Left cardiac atrium (tissue), 4 donors: ENCODE results near the gene KCNIP4. TPM values are rescaled to one million over a fixed set of nuclear protein-coding genes. Genes with fewer than 3 reads are reported as not detected.

Experiments used
- ATAC-seq, 2 donors: fragments of 200-7000 bp; cut with Tn5 transposase; one replicate each; pipeline ENCODE4 v1.9.1; 2020; ENCODE audit warnings: mild to moderate bottlenecking in 2 of 2, moderate library complexity in 2 of 2
- DNase-seq: peaks from one replicate; pipeline ENCODE4 v3.0.0-alpha.2; 2020
- intact Hi-C, 2 donors: fragments of 100-400 bp; cut with DNase I; formaldehyde crosslinking; loops; one replicate each; pipeline versions ENCODE4 v1.14.1 to v1.15.1; 2022 to 2023
- total RNA-seq, 2 donors: library from RNA; stranded (reverse); fragmentation: NEBNext Ultra II Directional; extraction: Animal tissue kit (Norgen Biotek cat#: 25700); gene quantifications; one replicate each; pipeline ENCODE4 v1.2.1, GENCODE V29; 2021
- donor health status: DM: no; HTN: yes; CAD: no.
- donor health status: DM: no; HTN: yes; CAD: no; lungs with severe emphysema.
- donor health status: DM: yes; HTN: yes; CAD: no.
- donor health status: Dilated cardiomyopathy.

Gene KCNIP4
- total RNA-seq, 2 donors from 2014 or later: not detected

- no peak for DNase-seq
- ATAC-seq: no peak
- intact Hi-C loops: no loop called here
Observed at GRCh38 chr4:21915761-21916160, 32.8 kb downstream of the KCNIP4 start.

- ATAC-seq (no peak), DNase-seq (no peak)
- intact Hi-C loops: no loop called here
Observed at GRCh38 chr4:21901831-21902230, 46.7 kb downstream of the KCNIP4 start.

- DNase-seq: no peak
- intact Hi-C loops: no loop called here
- no peak for ATAC-seq
Observed at GRCh38 chr4:21901281-21901680, 47.3 kb downstream of the KCNIP4 start.

GRCh38 chr4:21900211-21900610, 48.4 kb downstream of the KCNIP4 start:
- intact Hi-C loops: no loop called here
- DNase-seq (no peak), ATAC-seq (no peak)

- ATAC-seq: no peak
- no peak for DNase-seq
- intact Hi-C loops: no loop called here
Observed at GRCh38 chr4:21898101-21898500, 50.5 kb downstream of the KCNIP4 start.

GRCh38 chr4:21896767-21897166, 51.8 kb downstream of the KCNIP4 start:
- intact Hi-C loops: no loop called here
- DNase-seq (no peak), ATAC-seq (no peak)

GRCh38 chr4:21893136-21893535, 55.4 kb downstream of the KCNIP4 start:
- intact Hi-C loops: no loop called here
- DNase-seq: no peak
- ATAC-seq: no peak

GRCh38 chr4:21890231-21890630, 58.3 kb downstream of the KCNIP4 start:
- DNase-seq: no peak
- no peak for ATAC-seq
- intact Hi-C loops: no loop called here

- intact Hi-C loops: no loop called here
- DNase-seq (no peak), ATAC-seq (no peak)
Observed at GRCh38 chr4:21888195-21888976, 60.2 kb downstream of the KCNIP4 start.

- no peak for DNase-seq
- no peak for ATAC-seq
- intact Hi-C loops: no loop called here
Observed at GRCh38 chr4:21887481-21887880, 61.1 kb downstream of the KCNIP4 start.

- DNase-seq (no peak), ATAC-seq (no peak)
- intact Hi-C loops: no loop called here
Observed at GRCh38 chr4:21885770-21886169, 62.8 kb downstream of the KCNIP4 start.

GRCh38 chr4:21885241-21885640, 63.3 kb downstream of the KCNIP4 start:
- DNase-seq: no peak
- no peak for ATAC-seq
- intact Hi-C loops: no loop called here

GRCh38 chr4:21884615-21885014, 64.0 kb downstream of the KCNIP4 start:
- intact Hi-C loops: no loop called here
- ATAC-seq (no peak), DNase-seq (no peak)

- intact Hi-C loops: no loop called here
- ATAC-seq: no peak
- DNase-seq: no peak
Observed at GRCh38 chr4:21882051-21882839, 66.3 kb downstream of the KCNIP4 start.

GRCh38 chr4:21879187-21879586, 69.4 kb downstream of the KCNIP4 start:
- ATAC-seq (no peak), DNase-seq (no peak)
- intact Hi-C loops: no loop called here

GRCh38 chr4:21876711-21877110, 71.9 kb downstream of the KCNIP4 start:
- intact Hi-C loops: no loop called here
- ATAC-seq: no peak

GRCh38 chr4:21873145-21873544, 75.4 kb downstream of the KCNIP4 start:
- ATAC-seq (no peak), DNase-seq (no peak)
- intact Hi-C loops: no loop called here

More at GRCh38 chr4:21876711-21877110, 71.9 kb downstream of the KCNIP4 start:
- DNase-seq: no peak

- ATAC-seq (no peak), DNase-seq (no peak)
- intact Hi-C loops: no loop called here
Observed at GRCh38 chr4:21872101-21872500, 76.5 kb downstream of the KCNIP4 start.

- ATAC-seq: no peak
- intact Hi-C loops: no loop called here
- no peak for DNase-seq
Observed at GRCh38 chr4:21869978-21870745, 78.4 kb downstream of the KCNIP4 start.

- intact Hi-C loops: no loop called here
- ATAC-seq: no peak
Observed at GRCh38 chr4:21864686-21865085, 83.9 kb downstream of the KCNIP4 start.

More at GRCh38 chr4:21864686-21865085, 83.9 kb downstream of the KCNIP4 start:
- no peak for DNase-seq
